GM21360 (cell line): ENCODE data around the gene CTCFL.
A peak's percentile ranks its signal among the peaks of the same experiment; 100 is the strongest.
"Not testable (repeated sequence)": the region's sequence is repeated elsewhere in the genome, so short reads cannot be mapped to it uniquely, and the experiment has no call there.

Source experiments
- ATAC-seq: cut with Tn5 transposase; IDR thresholded peaks from one replicate; pipeline ENCODE4 v1.9.1; 2021; ENCODE audit warnings: mild to moderate bottlenecking, moderate library complexity; ENCODE audit not compliant: unreplicated experiment

CTCFL gene

DNA sequence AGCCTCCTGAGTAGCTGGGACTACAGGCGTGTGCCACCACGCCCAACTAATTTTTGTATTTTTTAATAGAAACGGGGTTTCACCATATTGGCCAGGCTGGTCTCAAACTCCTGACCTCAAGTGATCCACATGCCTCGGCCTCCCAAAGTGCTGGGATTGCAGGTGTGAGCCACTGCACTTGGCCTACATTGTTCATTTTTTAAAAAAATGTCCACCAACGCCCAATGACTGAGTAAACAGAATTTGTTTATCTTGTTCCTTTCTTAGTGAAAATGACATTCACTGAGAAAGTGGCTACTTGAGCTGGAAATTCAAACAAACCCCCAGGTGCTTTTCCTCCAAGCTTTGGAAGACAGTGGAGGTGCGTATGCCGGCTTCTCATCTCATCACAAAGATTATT lies 13.2 kb downstream of the CTCFL start:
- not testable (repeated sequence) for ATAC-seq

DNA sequence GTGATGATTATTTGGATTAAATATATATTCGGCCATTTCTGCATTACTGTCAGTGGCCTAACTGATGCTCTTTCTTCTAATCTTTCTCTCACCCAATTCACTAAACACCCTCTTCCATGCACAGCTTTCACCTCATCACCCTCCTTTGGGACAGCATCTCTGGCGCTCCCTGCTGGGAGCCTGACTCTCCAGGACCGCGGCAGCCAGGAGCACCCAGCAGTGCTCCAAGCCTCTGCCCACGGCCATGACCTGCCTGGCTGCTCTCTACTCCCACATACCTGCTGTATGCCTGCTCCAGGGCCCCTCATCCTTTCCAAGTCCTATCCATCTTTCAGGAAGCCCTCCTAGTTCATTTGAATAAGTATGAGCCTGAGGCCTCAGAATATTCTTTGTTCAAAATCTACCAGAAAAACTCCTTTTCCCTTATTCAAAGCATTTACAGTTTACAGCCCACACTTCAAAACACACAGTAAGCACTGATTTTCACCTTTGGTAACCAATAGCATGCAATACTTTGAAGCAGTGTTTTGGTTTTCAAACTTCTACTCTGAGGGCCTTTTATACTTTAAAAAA lies 15.2 kb downstream of the CTCFL start:
- ATAC-seq, result no peak

DNA sequence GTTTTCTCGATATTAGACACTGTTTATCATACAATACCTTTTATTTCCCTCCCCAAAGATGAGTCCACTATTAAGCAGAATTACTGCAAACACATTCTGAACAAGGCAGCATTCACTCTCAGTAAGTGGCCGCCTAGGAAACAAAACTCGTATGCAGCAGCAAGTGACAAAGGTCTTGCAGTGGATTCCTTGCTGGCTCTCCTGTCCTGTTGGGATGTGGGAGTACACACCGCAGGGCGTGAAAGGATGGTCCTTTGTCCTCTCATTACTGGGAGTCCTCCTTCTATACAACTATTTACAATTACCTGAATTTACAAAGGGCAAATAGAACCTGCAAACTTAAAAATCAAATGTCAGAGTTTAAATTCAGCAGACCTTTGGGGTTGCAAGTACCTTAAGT lies 16.1 kb downstream of the CTCFL start:
- ATAC-seq, result no peak

DNA sequence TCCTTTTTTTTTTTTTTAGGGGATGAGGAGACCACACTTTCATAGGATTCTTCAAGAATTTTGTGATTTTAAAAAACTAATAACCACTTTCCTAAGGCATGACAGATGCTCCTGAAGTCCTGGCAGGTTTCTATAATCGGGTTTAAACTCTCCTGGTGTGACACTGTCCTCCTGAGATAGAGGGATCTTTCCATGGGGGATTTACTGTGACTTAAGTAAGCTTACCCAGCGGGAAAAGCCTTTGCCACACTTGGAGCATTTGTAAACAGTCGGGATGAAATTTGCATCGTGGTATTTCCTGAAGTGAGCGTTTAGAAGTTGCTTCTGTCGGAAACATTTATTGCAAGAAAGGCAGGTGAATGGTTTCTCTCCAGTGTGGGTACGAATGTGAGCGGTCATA lies 16.6 kb downstream of the CTCFL start:
- ATAC-seq, result no peak

DNA sequence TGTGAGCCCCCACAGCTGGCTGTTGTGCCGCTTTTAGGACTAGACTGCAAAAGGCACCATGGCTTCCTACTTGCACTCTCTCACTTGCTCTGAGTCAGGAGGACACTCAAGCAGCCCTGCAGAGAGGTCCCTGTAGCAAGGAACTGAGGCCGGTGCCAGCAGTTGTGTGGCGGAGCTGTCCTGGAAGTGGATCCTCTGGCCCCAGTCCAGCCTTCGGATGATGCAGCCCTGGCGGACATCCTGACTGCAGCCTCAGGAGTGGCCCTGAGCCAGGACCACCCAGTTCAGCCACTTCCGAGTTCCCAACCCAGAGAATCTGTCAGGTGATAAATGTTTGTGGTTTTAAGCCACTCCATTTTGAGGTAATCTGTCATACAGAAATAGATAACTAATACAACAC lies 17.5 kb downstream of the CTCFL start:
- ATAC-seq, result no peak

DNA sequence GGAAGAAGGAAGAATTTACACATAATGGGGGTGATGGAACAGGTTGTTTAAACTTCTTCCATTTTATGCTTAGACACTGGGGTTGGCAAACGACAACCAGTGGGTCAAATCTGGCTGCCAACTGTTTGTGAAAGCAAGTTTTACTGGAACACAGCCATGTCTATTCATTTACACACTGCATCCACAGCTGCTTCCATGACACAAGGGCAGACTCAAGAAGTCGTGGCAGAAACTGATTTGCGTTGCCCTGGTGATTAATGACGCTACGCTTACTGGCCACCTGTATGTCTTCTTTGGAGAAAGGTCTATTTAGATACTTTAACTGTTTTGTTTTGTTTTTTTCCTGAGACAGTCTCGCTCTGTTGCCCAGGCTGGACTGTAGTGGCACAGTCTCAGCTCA lies 19.0 kb downstream of the CTCFL start:
- no peak for ATAC-seq

DNA sequence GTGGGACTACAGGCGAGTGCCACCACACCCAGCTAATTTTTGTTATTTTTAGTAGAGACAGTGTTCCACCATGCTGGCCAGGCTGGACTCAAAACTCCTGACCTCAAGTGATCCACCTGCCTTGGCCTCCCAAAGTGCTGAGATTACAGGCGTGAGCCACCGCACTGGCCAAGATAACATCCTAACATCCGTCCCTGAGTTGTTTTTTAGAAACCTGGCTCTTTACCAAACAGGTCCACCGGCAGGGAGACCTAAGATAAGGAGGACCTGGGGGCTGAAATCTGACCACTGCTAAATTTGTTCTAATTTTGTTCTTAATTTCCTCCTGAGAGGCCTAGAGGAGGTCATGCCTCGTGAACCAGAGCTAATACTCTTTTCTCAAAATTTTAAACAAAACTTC lies 20.5 kb downstream of the CTCFL start:
- no peak for ATAC-seq

DNA sequence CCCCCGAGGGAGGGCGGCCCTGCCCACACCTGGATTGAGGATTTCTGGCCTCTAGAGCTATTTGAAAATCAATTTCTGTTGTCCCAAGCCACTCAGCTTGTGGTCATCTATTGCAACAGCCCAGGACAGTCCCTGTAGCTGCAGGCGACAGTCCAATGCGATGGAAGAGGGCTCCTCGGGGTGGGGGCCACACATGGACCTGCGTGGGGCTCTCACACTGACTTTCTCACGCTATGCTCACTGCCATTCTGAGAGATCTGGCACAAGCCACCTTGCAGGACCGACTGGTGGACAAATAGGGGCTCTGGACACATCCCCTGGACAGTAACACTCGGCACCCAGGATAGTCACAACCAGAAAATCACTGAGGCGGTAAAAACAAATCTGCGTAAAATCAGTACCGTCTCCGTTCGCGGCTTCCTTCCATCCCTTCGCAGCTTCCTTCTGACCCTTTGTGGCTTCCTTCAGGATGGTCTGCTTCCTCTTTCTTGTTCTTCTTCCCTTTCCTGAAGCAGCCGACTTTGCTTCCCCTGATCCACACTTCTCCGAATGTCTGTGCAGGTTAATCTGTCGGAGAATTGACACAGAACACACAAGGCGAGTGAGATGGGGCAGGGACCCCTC lies 21.8 kb downstream of the CTCFL start:
- peak; percentile 42 for ATAC-seq

DNA sequence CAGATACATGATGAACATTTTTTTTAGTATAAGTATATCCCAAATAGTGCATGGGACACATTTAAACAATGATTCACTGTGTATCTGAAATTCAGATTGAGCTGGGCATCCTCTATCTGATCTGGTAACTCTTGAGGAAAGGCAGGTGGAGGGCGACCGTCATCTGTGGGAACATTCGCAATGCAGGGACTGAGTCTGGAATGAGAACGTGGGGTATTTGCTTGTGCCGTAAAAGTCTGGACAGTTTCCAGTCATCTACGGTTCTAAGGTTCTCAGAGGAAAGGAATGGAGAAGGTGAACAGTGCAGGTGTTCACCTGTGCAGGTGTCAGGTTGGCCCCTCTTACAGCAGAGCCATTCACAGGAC lies 22.6 kb downstream of the CTCFL start:
- no peak for ATAC-seq

DNA sequence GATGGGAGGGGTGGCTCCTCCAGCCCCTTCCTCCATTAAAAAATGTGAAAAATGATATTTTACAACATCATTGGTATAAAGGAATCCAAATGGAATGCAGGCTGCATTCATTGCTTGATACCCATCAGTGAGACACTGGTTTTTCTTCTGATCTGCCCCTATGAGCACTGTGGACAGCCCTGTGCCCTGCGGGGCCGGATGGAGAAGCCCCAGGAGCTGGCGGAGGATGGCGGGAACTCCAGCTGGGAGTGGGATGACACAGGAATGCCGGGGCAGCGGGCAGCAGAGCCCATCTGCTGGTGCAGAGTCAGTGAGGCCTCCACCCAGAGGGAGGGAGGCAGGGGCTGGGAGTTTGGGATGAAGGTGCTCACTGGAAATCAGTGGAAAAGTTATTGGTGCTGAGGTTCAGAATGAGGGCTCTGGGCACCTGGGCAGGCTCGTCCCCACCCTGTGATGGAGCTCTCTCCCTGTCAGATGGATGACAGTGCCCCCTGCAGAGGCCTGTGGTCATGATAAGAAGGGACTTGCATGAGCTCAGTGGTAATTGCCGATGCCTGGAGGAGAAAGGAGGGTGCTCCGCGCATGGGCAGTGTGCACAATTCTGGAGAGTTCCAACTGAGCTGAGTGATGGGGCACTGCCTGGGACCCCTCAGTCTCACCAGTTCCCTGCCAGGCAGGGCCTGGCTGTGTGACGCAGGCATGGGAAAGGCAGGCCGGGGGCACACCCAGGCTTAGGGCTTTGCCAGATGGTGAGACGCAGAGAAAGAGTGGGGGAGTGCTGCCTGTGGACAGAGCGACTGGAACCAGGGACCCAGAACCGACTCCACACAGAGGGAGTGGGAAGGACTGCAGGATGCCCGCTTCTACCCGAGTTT lies 23.2 kb downstream of the CTCFL start:
- ATAC-seq, result no peak

DNA sequence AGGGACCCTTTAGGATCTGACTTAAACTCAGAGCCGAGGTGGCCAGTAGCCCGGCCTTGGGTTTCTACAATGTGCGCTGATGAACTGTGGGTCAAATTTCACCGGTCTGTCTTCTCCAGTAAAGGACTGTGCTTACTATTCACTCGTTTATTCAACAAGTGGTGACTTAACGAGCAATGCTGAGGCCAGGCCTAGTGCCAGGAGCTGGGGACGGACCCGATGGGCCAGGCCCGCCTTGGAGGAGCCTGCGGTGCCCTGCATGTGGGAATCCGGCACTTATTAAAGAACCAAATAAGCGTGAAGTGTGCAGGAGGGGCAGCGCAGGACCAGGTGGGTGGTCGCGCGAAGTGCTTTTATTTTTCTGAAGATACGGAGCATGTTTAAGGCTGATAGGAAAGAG lies 24.0 kb downstream of the CTCFL start:
- no peak for ATAC-seq

DNA sequence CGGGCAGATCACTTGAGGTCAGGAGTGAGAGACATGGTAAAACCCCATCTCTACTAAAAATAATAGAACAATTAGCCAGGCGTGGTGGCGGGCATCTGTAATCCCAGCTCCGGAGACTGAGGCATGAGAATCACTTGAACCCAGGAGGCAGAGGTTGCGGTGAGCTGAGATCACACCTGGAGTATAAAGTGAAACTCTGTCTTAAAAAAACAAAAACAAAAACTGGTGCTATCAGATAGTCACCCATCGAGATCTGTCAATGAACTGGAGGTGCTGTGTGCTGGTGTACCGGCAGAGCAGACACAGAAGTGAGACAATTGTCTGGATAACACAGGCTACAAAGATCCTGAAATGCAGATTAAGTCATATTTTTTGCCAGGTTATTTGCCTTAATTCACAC lies 24.7 kb downstream of the CTCFL start:
- no peak for ATAC-seq

DNA sequence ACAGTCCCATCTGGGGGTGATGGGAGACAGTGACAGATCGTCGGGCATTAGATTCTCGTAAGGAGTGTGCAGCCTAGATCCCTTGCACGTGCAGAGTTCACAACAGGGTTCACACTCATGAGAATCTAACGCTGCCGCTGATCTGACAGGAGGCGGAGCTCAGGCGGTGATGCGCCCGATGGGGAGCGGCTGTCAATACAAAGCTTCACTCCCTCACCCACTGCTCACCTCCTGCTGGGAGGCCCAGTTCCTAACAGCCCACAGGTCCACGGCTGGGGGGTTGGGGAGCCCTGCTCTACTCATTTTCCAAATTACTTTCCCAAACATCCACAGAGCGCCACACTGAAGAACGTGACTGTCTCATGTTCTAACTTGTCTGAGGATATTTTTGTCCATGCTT lies 25.3 kb downstream of the CTCFL start:
- ATAC-seq, result no peak

DNA sequence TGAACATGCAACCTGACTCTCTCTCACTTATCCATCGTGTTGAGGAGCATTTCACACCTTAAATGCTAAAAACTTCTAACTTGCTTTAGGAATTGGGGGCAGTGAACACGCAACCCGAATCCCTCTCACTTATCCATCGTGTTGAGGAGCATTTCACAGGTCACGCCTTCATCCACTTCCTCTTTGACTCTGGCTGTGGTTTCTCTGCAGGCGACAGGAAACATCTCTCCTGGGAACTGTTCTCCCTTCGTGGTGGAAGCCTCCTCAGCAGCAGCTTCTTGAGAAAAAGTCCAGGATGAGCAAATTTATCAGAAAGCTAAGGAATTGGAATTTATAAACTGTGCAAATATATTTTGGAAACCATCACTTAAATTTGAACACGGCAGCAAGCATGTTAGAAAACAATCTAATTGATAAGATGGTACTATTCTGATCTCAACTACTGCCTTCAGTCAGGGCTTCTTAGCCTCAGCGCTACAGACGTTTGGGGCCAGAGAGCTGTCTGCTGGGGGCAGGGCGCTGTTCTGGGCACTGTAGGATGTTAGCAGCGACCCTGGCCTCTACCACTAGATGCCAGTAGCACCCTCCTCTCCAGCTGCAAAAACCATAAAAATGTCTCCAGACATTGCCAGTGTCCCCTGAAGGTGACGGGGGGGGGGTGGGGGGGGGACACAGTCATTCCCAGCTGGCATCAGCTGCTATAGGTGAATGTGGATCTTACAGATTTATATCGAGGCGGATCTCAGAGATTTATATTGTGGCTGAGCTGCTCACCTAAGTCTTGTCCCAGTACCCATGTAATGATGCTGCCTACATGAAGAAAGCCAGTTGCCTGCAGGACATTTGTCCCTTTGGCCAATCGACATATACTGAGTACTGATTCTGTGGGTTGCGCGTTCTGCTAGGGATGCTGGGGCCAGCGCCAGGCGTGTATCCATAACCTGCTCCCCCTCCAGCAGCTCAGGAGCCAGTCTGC lies 26.2 kb downstream of the CTCFL start:
- no peak for ATAC-seq

DNA sequence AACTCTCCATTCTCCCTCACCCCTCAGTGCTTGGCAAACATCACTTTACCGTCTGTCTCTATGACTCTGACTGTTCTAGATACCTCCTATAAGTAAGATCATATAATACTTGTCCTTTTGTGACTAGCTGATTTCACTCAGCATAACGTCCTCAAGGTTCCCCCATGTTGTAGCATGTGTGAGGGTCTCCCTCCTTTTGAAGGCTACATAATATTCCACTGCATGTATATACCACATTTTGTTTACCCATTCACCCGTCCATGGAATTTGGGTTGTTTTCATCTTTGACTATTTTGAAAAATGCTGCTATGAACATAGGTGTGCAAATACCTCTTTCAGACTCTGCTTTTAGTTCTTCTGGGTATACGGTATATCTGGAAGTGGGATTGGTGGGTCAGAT lies 28.3 kb downstream of the CTCFL start:
- ATAC-seq, result no peak

DNA sequence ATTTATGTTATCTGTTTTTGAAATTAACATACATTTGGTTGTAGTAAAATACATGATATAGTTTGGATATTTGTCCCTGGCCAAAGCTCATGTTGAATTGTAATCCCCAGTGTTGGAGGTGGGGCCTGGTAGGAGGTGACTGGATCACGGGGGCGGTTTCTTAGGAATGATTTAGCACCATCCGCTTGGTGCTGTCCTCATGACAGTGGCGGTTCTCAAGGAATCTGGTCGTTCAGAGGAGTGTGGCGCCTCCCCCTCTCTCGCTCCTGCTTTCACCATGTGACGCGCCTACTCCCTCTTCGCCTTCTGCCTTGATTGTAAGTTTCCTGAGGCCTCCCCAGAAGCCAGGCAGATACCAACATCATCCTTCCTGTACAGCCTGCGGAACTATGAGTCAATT lies 29.0 kb downstream of the CTCFL start:
- ATAC-seq, result no peak

DNA sequence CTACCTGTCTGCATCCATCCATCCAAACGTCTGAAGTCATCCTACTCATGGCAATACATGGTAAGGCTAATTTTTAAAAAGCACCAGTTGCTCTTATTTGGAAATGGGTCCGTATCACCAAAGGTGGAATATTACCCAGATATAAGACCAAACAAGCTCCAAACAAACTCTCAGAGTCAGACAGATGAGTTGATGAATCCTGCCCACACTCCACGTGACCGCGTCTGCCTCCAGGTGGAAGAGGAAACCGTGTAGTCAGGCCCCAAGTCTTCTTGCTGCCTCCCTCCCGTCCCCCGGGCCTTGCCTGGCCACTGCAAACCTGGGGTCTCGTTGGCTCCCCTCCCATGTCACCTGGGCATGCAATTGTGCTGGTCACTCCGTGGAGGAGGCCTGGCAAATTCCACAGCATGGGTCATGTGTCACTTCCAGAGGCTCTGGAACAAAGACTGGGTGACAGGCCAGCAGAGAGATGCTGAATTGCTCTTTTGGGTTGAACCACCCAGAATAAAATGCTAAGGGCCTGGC lies 31.8 kb downstream of the CTCFL start:
- no peak for ATAC-seq

DNA sequence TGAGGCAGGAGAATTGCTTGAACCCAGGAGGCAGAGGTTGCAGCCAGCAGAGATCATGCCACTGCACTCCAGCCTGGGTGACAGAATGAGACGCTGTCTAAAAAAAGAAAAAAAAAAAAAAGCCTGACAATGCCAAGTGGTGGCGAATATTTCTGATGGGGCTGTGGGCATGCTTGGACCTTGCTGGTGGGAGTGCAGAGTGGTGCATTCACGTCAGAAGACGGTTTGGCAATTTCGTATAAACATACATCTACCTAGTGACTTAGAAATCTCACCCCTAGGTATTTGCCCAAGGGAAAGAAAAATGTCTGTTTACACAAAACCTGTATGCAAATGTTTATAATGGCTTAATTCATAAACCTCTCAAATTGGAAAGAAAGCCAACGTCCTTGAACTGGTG lies 33.6 kb downstream of the CTCFL start:
- no peak for ATAC-seq

DNA sequence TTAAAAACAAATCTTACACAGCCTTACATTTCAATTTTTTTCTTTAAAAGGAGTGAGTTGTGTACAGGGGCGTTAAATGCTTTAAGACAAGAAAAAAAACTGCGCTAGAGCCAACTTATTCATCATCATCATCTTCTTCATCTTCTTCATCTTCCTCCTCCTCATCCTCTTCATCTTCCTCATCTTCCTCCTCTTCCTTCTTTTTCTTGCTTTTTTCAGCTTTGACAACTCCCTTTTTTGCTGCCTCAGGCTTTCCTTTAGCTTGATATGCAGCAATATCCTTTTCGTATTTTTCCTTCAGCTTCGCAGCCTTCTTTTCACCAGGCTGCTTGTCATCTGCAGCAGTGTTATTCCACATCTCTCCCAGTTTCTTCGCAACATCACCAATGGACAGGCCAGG lies 36.7 kb downstream of the CTCFL start:
- not testable (repeated sequence) for ATAC-seq

DNA sequence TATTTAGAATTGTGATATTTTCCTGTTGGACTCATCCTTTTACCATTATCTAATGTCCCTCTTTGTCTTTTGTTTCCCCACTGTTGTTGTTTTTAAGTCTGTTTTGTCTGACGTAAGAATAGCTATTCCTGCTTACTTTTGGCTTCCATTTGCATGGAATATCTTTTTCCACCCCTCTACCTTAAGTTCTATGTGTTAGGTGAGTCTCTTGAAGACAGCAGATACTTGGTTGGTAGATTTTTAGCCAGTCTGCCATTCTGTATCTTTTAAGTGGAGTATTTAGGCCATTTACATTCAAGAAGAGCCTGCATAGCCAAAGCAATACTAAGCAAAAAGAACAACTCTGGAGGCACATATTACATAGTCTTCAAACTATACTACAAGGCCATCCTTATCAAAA lies 39.2 kb downstream of the CTCFL start:
- ATAC-seq, result no peak

DNA sequence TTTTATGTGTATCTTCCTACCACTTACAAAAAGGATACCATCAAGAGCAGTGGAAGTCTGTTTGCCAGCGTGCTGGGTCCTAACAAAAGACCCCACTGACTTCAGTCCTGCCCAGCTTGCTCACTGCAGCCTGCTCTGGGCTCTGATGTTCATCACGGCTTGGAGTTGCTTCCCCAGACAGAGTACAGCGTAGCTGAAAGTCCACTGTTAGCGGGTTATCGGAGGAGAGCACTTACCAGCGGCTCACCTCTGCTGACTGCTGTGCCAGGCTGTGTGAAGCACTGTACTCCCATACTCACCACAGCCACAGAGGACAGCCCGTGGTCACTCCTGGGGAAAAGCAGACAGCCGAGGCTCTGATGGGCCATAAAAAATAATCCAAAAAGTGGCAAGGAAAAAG lies 40.2 kb downstream of the CTCFL start:
- ATAC-seq, result no peak
